Activated naive CD4-positive, alpha-beta T cell treated with Interleukin-2 at 50 U/mL for 16 hours (primary cell): Measurements from ENCODE around the gene DLST.

Experiments used
- DNase-seq: peaks from one replicate; pipeline ENCODE4 v3.0.0-alpha.2; 2020

DLST gene

GRCh38 chr14:74897642-74898041, 15.9 kb downstream of the DLST start:
- DNase-seq = no peak

- no peak for DNase-seq
Measured at GRCh38 chr14:74898083-74898482, 16.4 kb downstream of the DLST start.

GRCh38 chr14:74898694-74899093, 17.0 kb downstream of the DLST start:
- DNase-seq = no peak

- DNase-seq = no peak
Measured at GRCh38 chr14:74902941-74903705, 21.4 kb downstream of the DLST start.

GRCh38 chr14:74904635-74905503, 23.2 kb downstream of the DLST start:
- DNase-seq = no peak

- DNase-seq = peak; percentile 80
Measured at GRCh38 chr14:74905595-74906142, 24.0 kb downstream of the DLST start.

GRCh38 chr14:74906925-74907521, 25.3 kb downstream of the DLST start:
- DNase-seq = no peak

- no peak for DNase-seq
Measured at GRCh38 chr14:74907744-74908143, 26.0 kb downstream of the DLST start.

GRCh38 chr14:74908861-74909341, 27.2 kb downstream of the DLST start:
- DNase-seq = no peak

- DNase-seq = no peak
Measured at GRCh38 chr14:74909501-74909900, 27.8 kb downstream of the DLST start.

GRCh38 chr14:74909911-74910310, 28.2 kb downstream of the DLST start:
- no peak for DNase-seq

GRCh38 chr14:74910556-74910955, 28.8 kb downstream of the DLST start:
- DNase-seq = no peak

- DNase-seq = no peak
Measured at GRCh38 chr14:74911221-74911620, 29.5 kb downstream of the DLST start.

GRCh38 chr14:74911704-74912103, 30.0 kb downstream of the DLST start:
- no peak for DNase-seq

- DNase-seq = no peak
Measured at GRCh38 chr14:74912111-74912510, 30.4 kb downstream of the DLST start.

- DNase-seq = no peak
Measured at GRCh38 chr14:74912801-74913200, 31.1 kb downstream of the DLST start.

GRCh38 chr14:74913393-74913910, 31.7 kb downstream of the DLST start:
- no peak for DNase-seq

GRCh38 chr14:74913986-74914573, 32.4 kb downstream of the DLST start:
- no peak for DNase-seq

- DNase-seq = no peak
Measured at GRCh38 chr14:74915426-74915825, 33.7 kb downstream of the DLST start.

- DNase-seq = no peak
Measured at GRCh38 chr14:74915826-74916225, 34.1 kb downstream of the DLST start.

- DNase-seq = no peak
Measured at GRCh38 chr14:74917178-74917543, 35.4 kb downstream of the DLST start.

- DNase-seq = no peak
Measured at GRCh38 chr14:74917646-74918081, 35.9 kb downstream of the DLST start.

- DNase-seq = no peak
Measured at GRCh38 chr14:74918380-74918779, 36.7 kb downstream of the DLST start.
